SU-DHL-6 (cell line): ENCODE results near the gene PGAM2.
A peak's percentile ranks its signal among the peaks of the same experiment; 100 is the strongest.
"Not testable (repeated sequence)": the region's sequence is repeated elsewhere in the genome, so short reads cannot be mapped to it uniquely, and the experiment has no call there.

Experiments
- H2AFZ ChIP-seq: fragments of 200-600 bp; sonication (generic); 2 replicates; pipeline ENCODE4 v1.6.1; 2014; ENCODE audit warnings: low read depth, mild to moderate bottlenecking, moderate library complexity, mixed read lengths, antibody characterized with exemption, low read length; ENCODE audit not compliant: severe bottlenecking
- H3F3A ChIP-seq: fragments of 200-600 bp; shearing (Covaris generic); 2 replicates; pipeline ENCODE4 v1.6.0; 2016; ENCODE audit warnings: antibody characterized with exemption, mild to moderate bottlenecking; ENCODE audit not compliant: insufficient read depth
- H3K27ac ChIP-seq: fragments of 200-600 bp; sonication (generic); 2 replicates; pipeline ENCODE4 v1.5.1; 2016; ENCODE audit warnings: low read depth, mild to moderate bottlenecking, low read length, moderate library complexity, mixed read lengths
- H3K27me3 ChIP-seq: fragments of 200-600 bp; sonication (generic), shearing (Covaris generic); 2 replicates; pipeline ENCODE4 v1.6.0; 2014; ENCODE audit warnings: mild to moderate bottlenecking, low read length
- H3K36me3 ChIP-seq: fragments of 200-600 bp; sonication (generic); 2 replicates; pipeline ENCODE4 v1.6.1; 2014; ENCODE audit warnings: mild to moderate bottlenecking, low read length, mixed read lengths
- H3K4me2 ChIP-seq: fragments of 300-600, 200-600 bp; shearing (Covaris generic), sonication (generic); 2 replicates; pipeline ENCODE4 v1.6.0; 2014; ENCODE audit warnings: low read length, low read depth, mild to moderate bottlenecking; ENCODE audit not compliant: poor library complexity, severe bottlenecking
- H3K4me3 ChIP-seq: fragments of 200-600 bp; sonication (generic); 2 replicates; pipeline ENCODE4 v1.5.1; 2014; ENCODE audit warnings: antibody characterized with exemption, low read length, mild to moderate bottlenecking, mixed read lengths; ENCODE audit not compliant: insufficient read depth, poor library complexity, severe bottlenecking
- H3K79me2 ChIP-seq: fragments of 200-600 bp; sonication (generic); 2 replicates; pipeline ENCODE4 v1.6.1; 2014; ENCODE audit warnings: mild to moderate bottlenecking, low read length, moderate library complexity; ENCODE audit not compliant: insufficient read depth
- H3K9ac ChIP-seq: fragments of 200-600 bp; sonication (generic); 2 replicates; pipeline ENCODE4 v1.7.0; 2014; ENCODE audit warnings: mild to moderate bottlenecking, low read length
- H3K9me2 ChIP-seq: fragments of 200-600 bp; sonication (generic); replicated peaks from 2 replicates; pipeline ENCODE4 v1.6.1; 2014; ENCODE audit warnings: low read length; ENCODE audit not compliant: insufficient read depth
- H3K9me3 ChIP-seq: fragments of 200-600 bp; sonication (generic); 2 replicates; pipeline ENCODE4 v1.6.1; 2014; ENCODE audit warnings: low read length, mixed read lengths; ENCODE audit not compliant: insufficient read depth
- H4K20me1 ChIP-seq: fragments of 200-600 bp; sonication (generic); 2 replicates; pipeline ENCODE4 v1.6.1; 2014; ENCODE audit warnings: low read depth, mild to moderate bottlenecking, antibody characterized with exemption, low read length, moderate library complexity, mixed read lengths
- CTCF ChIP-seq: fragments of 200-600 bp; sonication (generic); IDR thresholded peaks from one replicate; pipeline ENCODE4 v1.5.1; 2017; ENCODE audit warnings: antibody characterized with exemption, mild to moderate bottlenecking, low read length, moderate library complexity; ENCODE audit not compliant: insufficient read depth, poor library complexity, severe bottlenecking
- EZH2phosphoT487 ChIP-seq: fragments of 200-600 bp; sonication (generic), shearing (Covaris generic); conservative IDR thresholded peaks from 2 replicates; pipeline ENCODE4 v1.6.1; 2018; ENCODE audit warnings: mild to moderate bottlenecking, antibody characterized with exemption, low read length, moderate library complexity, mixed read lengths

PGAM2 gene

GRCh38 chr7:44043902-44044301, 21.5 kb downstream of the PGAM2 start:
- H3K27ac ChIP-seq = peak overlapping the region; percentile 77
- peak overlapping the region; percentile 93 for H3K4me2 ChIP-seq
- peaks cover 35% of the 10 kb centered on the region for H3F3A ChIP-seq
- H3K36me3 ChIP-seq = no peaks in the 10 kb centered on the region
- H3K27me3 ChIP-seq = no peaks in the 10 kb centered on the region
- peak overlapping the region; percentile 94 for H3K4me3 ChIP-seq
- TF ChIP-seq EZH2phosphoT487 = no peak
- no peak for TF ChIP-seq CTCF
- H3K9me2 ChIP-seq = no peaks in the 10 kb centered on the region
- H3K9ac ChIP-seq = peak overlapping the region; percentile 97
- H3K9me3 ChIP-seq = no peaks in the 10 kb centered on the region
- peaks cover 7% of the 10 kb centered on the region; the same call in 1 of the 2 replicates for H4K20me1 ChIP-seq
- H3K79me2 ChIP-seq = peaks cover 43% of the 10 kb centered on the region
- peak overlapping the region; percentile 60 for H2AFZ ChIP-seq

- Histone ChIP-seq H4K20me1 (peaks cover 3% of the 10 kb centered on the region; the same call in 1 of the 2 replicates), H3K27me3 (no peaks in the 10 kb centered on the region), H3K36me3 (no peaks in the 10 kb centered on the region), H3K27ac (0 out of 2 replicates have a peak overlapping the region, but pooled peaks have one; percentile 6), H3K9me3 (no peaks in the 10 kb centered on the region), H3K4me3 (no peak overlapping the region), H3K79me2 (peaks cover 27% of the 10 kb centered on the region), H3F3A (peaks cover 35% of the 10 kb centered on the region), H3K9me2 (no peaks in the 10 kb centered on the region), H2AFZ (no peak overlapping the region), H3K4me2 (no peak overlapping the region), H3K9ac (no peak overlapping the region)
- TF ChIP-seq CTCF = no peak
- TF ChIP-seq EZH2phosphoT487 = no peak
Measured at GRCh38 chr7:44042221-44042620, 23.1 kb downstream of the PGAM2 start.

GRCh38 chr7:44040493-44040891, 24.9 kb downstream of the PGAM2 start:
- H3K9me3 ChIP-seq, H4K20me1 ChIP-seq, H3K36me3 ChIP-seq, H3K27me3 ChIP-seq, H3K9me2 ChIP-seq: not testable (repeated sequence)
- peak overlapping the region; percentile 53 for H3K9ac ChIP-seq
- peak overlapping the region; percentile 53 for H3K4me2 ChIP-seq
- peak overlapping the region; percentile 70 for H2AFZ ChIP-seq
- H3K79me2 ChIP-seq = peaks cover 10% of the 10 kb centered on the region
- peaks cover 20% of the 10 kb centered on the region for H3F3A ChIP-seq
- peak overlapping the region; percentile 20 for H3K4me3 ChIP-seq
- H3K27ac ChIP-seq = peak overlapping the region; percentile 32
- TF ChIP-seq CTCF = peak; percentile 9

GRCh38 chr7:44039800-44040492, 25.4 kb downstream of the PGAM2 start:
- H3F3A ChIP-seq = peaks cover 15% of the 10 kb centered on the region
- H3K36me3 ChIP-seq, H3K9me3 ChIP-seq, H3K79me2 ChIP-seq, H3K9me2 ChIP-seq, H4K20me1 ChIP-seq, H3K27me3 ChIP-seq: not testable (repeated sequence)
- H3K27ac ChIP-seq = peak overlapping the region; percentile 47; the same call in 1 of the 2 replicates
- H2AFZ ChIP-seq = peak overlapping the region; percentile 70
- peak overlapping the region; percentile 55 for H3K4me2 ChIP-seq
- H3K4me3 ChIP-seq = peak overlapping the region; percentile 44
- H3K9ac ChIP-seq = peak overlapping the region; percentile 53

GRCh38 chr7:44038961-44039558, 26.3 kb downstream of the PGAM2 start:
- H3K4me2 ChIP-seq = peak overlapping the region; percentile 28
- not testable (repeated sequence) for H3K4me3 ChIP-seq, H2AFZ ChIP-seq

More at GRCh38 chr7:44038961-44039558, 26.3 kb downstream of the PGAM2 start:
- peaks cover 13% of the 10 kb centered on the region for H3F3A ChIP-seq
- not testable (repeated sequence) for H3K27ac ChIP-seq, H3K27me3 ChIP-seq, H3K36me3 ChIP-seq, H3K9me2 ChIP-seq, H3K79me2 ChIP-seq, H3K9ac ChIP-seq, H4K20me1 ChIP-seq, H3K9me3 ChIP-seq
